Hepatocyte (in vitro differentiated cells): ENCODE measurements around the gene THOP1. TPM values are rescaled to one million over a fixed set of nuclear protein-coding genes. Genes with fewer than 3 reads are reported as not detected.
"Not testable (repeated sequence)": the region's sequence is repeated elsewhere in the genome, so short reads cannot be mapped to it uniquely, and the experiment has no call there.

Experiments
- DNase-seq: peaks from one replicate; pipeline ENCODE4 v3.0.0-alpha.2; 2016; ENCODE audit warnings: low spot score
- H2AFZ ChIP-seq: fragments of 200-600 bp; sonication (generic); 2 replicates; pipeline ENCODE4 v1.6.0; 2016; ENCODE audit warnings: antibody characterized with exemption, mild to moderate bottlenecking
- H3K27ac ChIP-seq: fragments of 200-600 bp; sonication (generic); 2 replicates; pipeline ENCODE4 v1.5.1; 2016; ENCODE audit warnings: mild to moderate bottlenecking
- H3K27me3 ChIP-seq: fragments of 200-600 bp; sonication (generic); 2 replicates; pipeline ENCODE4 v1.6.1; 2016
- H3K36me3 ChIP-seq: fragments of 200-600 bp; sonication (generic); replicated peaks from 2 replicates; pipeline ENCODE4 v1.5.1; 2016; ENCODE audit warnings: low read depth; ENCODE audit not compliant: insufficient read depth
- H3K4me1 ChIP-seq: fragments of 200-600 bp; sonication (generic); 2 replicates; pipeline ENCODE4 v1.5.1; 2016; ENCODE audit warnings: mild to moderate bottlenecking, moderate library complexity; ENCODE audit not compliant: insufficient read depth
- H3K4me2 ChIP-seq: fragments of 200-600 bp; sonication (generic); 2 replicates; pipeline ENCODE4 v1.6.0; 2016
- H3K4me3 ChIP-seq: fragments of 200-600 bp; sonication (generic); 2 replicates; pipeline ENCODE4 v1.5.1; 2016; ENCODE audit warnings: mild to moderate bottlenecking
- H3K79me2 ChIP-seq: fragments of 200-600 bp; sonication (generic); 2 replicates; pipeline ENCODE4 v1.6.0; 2017; ENCODE audit warnings: mild to moderate bottlenecking
- H3K9me2 ChIP-seq: fragments of 200-600 bp; sonication (generic); replicated peaks from 2 replicates; pipeline ENCODE4 v1.6.0; 2017; ENCODE audit warnings: mild to moderate bottlenecking; ENCODE audit not compliant: insufficient read depth
- H3K9me3 ChIP-seq: fragments of 200-600 bp; sonication (generic); 2 replicates; pipeline ENCODE4 v1.5.1; 2016; ENCODE audit warnings: low read depth, mild to moderate bottlenecking
- H4K20me1 ChIP-seq: fragments of 200-600 bp; sonication (generic); 2 replicates; pipeline ENCODE4 v1.6.0; 2016; ENCODE audit warnings: mild to moderate bottlenecking; ENCODE audit not compliant: insufficient read depth, poor library complexity, severe bottlenecking
- EZH2 ChIP-seq: fragments of 200-600 bp; sonication (generic); IDR thresholded peaks from 2 replicates; pipeline ENCODE4 v1.6.1; 2016; ENCODE audit warnings: antibody characterized with exemption, mild to moderate bottlenecking, borderline replicate concordance
- EZH2phosphoT487 ChIP-seq: fragments of 200-600 bp; sonication (generic); IDR thresholded peaks from one replicate; pipeline ENCODE4 v1.6.1; 2018; ENCODE audit warnings: antibody characterized with exemption, mild to moderate bottlenecking, low read depth, moderate library complexity; ENCODE audit not compliant: unreplicated experiment, severe bottlenecking
- WGBS: methylation state at CpG from one replicate; pipeline ENCODE4 v1.1.6; 2016; ENCODE audit warnings: low lambda C conversion rate; ENCODE audit errors: missing lambda C conversion rate; 5-methylcytosine and 5-hydroxymethylcytosine counted together
- polyA plus RNA-seq: library from polyadenylated mRNA; unstranded; fragments of >200 nt; fragmentation: Nextera tagmentation; extraction: Ambion mirVana; gene quantifications from 2 replicates; pipeline ENCODE4 v1.2.1, GENCODE V29; 2016
- total RNA-seq: library from RNA; depleted of rRNA; stranded (reverse); fragments of >200 nt; gene quantifications from 2 replicates; pipeline ENCODE4 v1.2.3, GENCODE V29; 2014
- TF ChIP-seq, protein P1 (sequence below): fragments of 200-600 bp; sonication (generic); IDR thresholded peaks from 2 replicates; pipeline ENCODE4 v1.5.1; 2016; ENCODE audit warnings: antibody characterized with exemption, mild to moderate bottlenecking; ENCODE audit not compliant: poor library complexity

Gene THOP1
- total and polyA plus RNA-seq, 2 experiments from 2014 or later, result 61.4 to 64.3 TPM

DNA sequence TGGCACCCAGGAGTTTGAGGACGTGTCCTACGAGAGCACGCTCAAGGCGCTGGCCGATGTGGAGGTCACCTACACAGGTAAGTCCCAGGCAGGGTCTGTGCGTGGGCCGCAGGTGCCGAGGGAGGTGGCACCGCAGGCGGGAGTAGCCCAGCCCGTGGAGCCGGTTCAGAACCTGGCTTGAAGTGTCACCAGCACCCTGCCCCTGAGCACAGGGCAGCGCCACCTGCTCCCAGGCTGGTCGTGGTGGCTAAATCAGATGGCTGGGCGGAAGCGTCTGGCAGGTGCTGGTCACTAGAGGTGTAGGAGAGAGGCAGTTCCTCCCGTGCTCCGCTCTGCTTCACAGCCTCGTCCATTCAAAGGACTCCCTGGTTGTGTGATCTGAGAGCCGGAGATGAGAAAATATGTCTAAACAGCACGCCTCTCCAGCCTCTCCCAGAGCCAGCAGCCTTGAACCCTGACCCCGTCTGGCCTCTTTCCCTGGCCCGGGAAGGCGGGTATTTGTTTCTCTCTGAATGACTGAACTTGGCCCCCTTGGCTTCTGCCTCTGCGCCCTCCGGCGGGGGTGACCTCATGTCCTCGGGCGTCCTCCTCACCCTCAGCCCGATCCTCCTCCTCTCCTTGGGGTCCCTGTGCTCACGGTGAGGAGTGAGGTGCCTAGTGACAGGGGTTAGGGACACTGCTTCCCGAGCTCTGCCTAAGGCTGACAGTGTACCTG, 5.4 kb downstream of the THOP1 start:
- Histone ChIP-seq H3K4me2 (no peak overlapping the region), H3K27ac (no peak overlapping the region), H3K27me3 (no peaks in the 10 kb centered on the region), H3K36me3 (no peaks in the 10 kb centered on the region), H3K4me1 (peaks cover 6% of the 10 kb centered on the region), H4K20me1 (no peaks in the 10 kb centered on the region), H3K9me3 (no peaks in the 10 kb centered on the region), H3K79me2 (peaks cover 34% of the 10 kb centered on the region), H3K4me3 (no peak overlapping the region), H3K9me2 (no peaks in the 10 kb centered on the region), H2AFZ (no peak overlapping the region)
- no peak for DNase-seq
- WGBS, result 90% methylated on average over 32 of the region's 32 CpGs
- TF ChIP-seq EZH2phosphoT487 (no peak), EZH2 (no peak)
- TF ChIP-seq, protein P1, sequence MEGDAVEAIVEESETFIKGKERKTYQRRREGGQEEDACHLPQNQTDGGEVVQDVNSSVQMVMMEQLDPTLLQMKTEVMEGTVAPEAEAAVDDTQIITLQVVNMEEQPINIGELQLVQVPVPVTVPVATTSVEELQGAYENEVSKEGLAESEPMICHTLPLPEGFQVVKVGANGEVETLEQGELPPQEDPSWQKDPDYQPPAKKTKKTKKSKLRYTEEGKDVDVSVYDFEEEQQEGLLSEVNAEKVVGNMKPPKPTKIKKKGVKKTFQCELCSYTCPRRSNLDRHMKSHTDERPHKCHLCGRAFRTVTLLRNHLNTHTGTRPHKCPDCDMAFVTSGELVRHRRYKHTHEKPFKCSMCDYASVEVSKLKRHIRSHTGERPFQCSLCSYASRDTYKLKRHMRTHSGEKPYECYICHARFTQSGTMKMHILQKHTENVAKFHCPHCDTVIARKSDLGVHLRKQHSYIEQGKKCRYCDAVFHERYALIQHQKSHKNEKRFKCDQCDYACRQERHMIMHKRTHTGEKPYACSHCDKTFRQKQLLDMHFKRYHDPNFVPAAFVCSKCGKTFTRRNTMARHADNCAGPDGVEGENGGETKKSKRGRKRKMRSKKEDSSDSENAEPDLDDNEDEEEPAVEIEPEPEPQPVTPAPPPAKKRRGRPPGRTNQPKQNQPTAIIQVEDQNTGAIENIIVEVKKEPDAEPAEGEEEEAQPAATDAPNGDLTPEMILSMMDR, result no peak

DNA sequence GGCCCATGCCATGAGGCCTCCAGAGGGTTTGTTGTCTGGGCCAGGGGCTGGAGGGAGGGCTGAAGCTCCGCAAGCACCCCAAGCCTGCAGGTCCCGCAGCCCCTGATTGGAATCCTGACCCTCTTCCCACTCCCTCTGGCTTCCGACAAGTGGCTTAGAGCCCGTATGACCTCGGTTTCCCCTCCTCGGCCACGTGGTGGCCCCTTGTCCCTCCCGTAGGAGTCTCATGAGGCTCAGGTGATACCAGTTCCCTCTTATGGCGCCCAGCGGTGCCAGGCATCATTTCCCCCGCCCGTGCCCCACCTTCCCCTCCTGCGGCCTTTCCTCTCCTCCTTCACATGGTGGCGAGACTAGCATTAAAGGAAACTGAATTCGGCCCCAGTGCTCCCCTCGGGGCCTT, 6.1 kb downstream of the THOP1 start:
- H3K4me3 ChIP-seq, result no peak overlapping the region
- DNase-seq, result no peak
- peaks cover under 1% of the 10 kb centered on the region for H3K4me1 ChIP-seq
- H3K9me2 ChIP-seq, result no peaks in the 10 kb centered on the region
- WGBS, result 93% methylated on average over 16 of the region's 16 CpGs
- no peaks in the 10 kb centered on the region for H3K36me3 ChIP-seq
- H3K27me3 ChIP-seq, result no peaks in the 10 kb centered on the region
- TF ChIP-seq EZH2, result no peak
- TF ChIP-seq, protein P1, result no peak
- no peak for TF ChIP-seq EZH2phosphoT487
- H3K9me3 ChIP-seq, result no peaks in the 10 kb centered on the region
- H3K27ac ChIP-seq, result no peak overlapping the region
- no peak overlapping the region for H3K4me2 ChIP-seq
- no peaks in the 10 kb centered on the region for H4K20me1 ChIP-seq
- H2AFZ ChIP-seq, result no peak overlapping the region
- H3K79me2 ChIP-seq, result peaks cover 27% of the 10 kb centered on the region

DNA sequence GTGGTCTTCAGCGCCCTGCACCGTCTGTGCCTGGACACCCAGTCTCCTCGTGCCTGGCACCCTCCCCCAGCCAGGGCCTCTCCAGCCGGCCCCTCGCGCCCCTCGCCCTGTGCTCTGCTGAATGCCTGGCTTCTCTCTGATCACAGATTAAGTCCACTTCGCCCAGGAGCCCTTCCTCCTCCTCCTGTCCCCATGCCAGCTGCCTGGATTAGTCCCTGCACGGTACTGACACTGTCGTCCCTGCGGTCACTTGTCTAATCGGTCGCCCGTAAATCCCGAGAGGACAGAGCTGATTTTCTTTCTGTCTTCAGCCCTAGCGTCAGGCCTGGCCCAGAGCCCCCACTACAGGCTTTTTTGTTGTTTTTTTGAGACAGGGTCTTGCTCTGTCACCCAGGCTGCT, 6.6 kb downstream of the THOP1 start:
- no peak overlapping the region for H3K4me3 ChIP-seq
- no peak overlapping the region for H2AFZ ChIP-seq
- H3K27ac ChIP-seq, result no peak overlapping the region
- H3K36me3 ChIP-seq, result no peaks in the 10 kb centered on the region
- no peaks in the 10 kb centered on the region for H4K20me1 ChIP-seq
- TF ChIP-seq, protein P1, result no peak
- no peak for TF ChIP-seq EZH2phosphoT487
- TF ChIP-seq EZH2, result no peak
- no peaks in the 10 kb centered on the region for H3K4me1 ChIP-seq
- no peaks in the 10 kb centered on the region for H3K9me3 ChIP-seq
- no peak overlapping the region for H3K4me2 ChIP-seq
- DNase-seq, result no peak
- no peaks in the 10 kb centered on the region for H3K9me2 ChIP-seq
- H3K79me2 ChIP-seq, result peaks cover 24% of the 10 kb centered on the region
- 90% methylated on average over 16 of the region's 16 CpGs for WGBS
- H3K27me3 ChIP-seq, result no peaks in the 10 kb centered on the region

DNA sequence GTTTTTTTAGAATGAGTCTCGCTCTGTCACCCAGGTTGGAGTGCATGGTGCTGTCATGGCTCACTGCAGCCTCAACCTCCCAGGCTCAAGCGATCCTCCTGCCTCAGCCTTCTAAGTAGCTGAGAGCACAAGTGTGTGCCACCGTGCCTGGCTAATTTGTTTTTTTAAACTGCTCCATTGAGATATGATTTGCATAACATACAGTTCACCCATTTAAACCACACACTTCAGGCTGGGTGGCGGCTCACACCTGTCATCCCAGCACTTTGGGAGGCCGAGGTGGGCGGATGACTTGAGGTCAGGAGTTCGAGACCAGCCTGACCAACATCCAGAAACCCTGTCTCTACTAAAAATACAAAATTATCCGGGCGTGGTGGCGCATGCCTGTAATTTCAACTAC, 7.4 kb downstream of the THOP1 start:
- H3K79me2 ChIP-seq, result peaks cover 16% of the 10 kb centered on the region
- H3K27ac ChIP-seq, H3K27me3 ChIP-seq, H3K9me3 ChIP-seq, H2AFZ ChIP-seq, H3K4me2 ChIP-seq, DNase-seq, H3K4me1 ChIP-seq, H3K4me3 ChIP-seq, H3K36me3 ChIP-seq, H4K20me1 ChIP-seq, H3K9me2 ChIP-seq: not testable (repeated sequence)
- 98% methylated on average over 10 of the region's 10 CpGs for WGBS
